GM19351 (cell line): ENCODE data around the gene SPRYD7.
"Not testable (repeated sequence)": the region's sequence is repeated elsewhere in the genome, so short reads cannot be mapped to it uniquely, and the experiment has no call there.

Source experiments
- ATAC-seq: cut with Tn5 transposase; IDR thresholded peaks from one replicate; pipeline ENCODE4 v1.9.1; 2021; ENCODE audit warnings: mild to moderate bottlenecking, moderate library complexity; ENCODE audit not compliant: unreplicated experiment

SPRYD7 gene

GRCh38 chr13:49933511-49933910 lies 2.6 kb downstream of the SPRYD7 start:
- ATAC-seq: no peak

DNA sequence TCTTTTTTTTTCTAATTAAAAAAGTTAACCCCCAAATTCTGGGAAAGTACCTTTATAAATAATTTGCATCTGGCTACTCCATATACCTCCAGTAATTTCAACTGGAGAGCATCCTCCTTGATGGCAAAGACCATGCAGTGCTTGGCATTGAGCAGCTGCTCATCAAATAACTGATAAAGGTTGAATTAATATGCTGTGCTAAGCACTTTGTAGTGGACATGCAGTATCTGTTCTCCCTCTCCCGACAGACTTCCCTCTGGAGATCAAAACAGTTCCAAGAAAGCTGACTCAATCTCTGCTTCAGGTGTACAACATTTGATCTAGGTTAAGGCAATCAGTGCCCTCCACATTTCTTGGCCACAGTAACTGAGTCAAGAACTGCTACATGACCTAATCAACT lies 3.3 kb downstream of the SPRYD7 start:
- ATAC-seq: no peak

- ATAC-seq: no peak
Observed at GRCh38 chr13:49932066-49932465, 4.1 kb downstream of the SPRYD7 start.

DNA sequence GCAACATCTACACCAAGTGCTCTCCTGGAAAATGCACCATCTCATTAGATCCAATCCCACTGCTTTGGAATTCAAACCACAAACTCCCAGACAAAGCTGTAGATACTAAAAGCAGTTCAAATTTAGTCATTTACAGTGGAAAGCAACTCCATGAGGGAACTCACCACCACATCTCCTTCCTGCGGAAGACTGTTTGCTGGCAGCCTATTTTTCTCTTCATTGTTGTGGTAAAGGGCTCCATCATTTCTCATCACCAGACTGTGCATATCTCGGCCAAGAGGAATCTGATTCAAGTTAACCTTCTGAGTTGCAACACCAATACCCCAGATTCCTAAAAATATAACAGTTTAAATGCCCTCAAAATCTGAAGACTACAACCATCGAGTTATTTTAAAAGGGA lies 8.4 kb downstream of the SPRYD7 start:
- ATAC-seq: no peak

DNA sequence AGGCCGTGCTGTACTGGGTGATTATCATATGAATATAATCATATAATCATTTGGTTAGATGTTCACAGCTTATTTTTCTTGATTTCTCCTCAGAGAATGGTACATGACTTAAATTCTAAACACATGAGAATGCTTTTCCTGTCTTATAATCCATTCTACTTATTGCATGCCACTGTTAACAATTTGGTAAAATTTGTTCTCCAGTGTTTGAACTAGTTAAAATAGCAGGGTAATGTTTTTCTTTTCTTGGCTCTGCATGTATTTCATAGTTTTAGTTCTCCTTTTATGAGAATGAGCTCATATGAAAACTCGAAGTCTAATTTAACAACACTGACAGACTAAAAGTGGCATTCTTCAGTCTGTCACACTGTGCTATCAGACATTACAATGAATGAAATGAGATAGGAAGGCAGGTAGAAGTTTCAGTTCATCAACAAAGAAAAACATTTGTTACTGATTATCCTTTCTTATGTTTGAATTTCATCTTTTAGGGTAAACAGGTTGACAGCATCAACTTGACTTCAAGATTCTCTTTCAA lies 10.2 kb downstream of the SPRYD7 start:
- no peak for ATAC-seq

GRCh38 chr13:49922301-49922700 lies 13.8 kb downstream of the SPRYD7 start:
- ATAC-seq: no peak

DNA sequence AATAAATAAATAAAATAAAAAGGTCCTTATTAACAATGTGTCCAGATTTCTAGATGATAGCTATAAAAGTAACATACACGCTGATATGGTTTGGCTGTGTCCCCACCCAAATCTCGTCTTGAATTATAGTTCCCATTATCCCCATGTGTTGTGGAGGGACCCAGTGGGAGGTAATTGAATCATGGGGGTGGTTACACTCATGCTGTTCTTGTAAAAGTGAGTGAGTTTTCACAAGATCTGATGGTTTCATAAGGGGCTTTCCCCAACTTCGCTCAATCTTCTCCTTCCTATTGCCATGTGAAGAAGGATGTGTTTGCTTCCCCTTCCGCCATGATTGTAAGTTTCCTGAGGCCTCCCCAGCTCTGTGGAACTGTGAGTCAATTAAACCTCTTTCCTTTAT lies 15.2 kb downstream of the SPRYD7 start:
- ATAC-seq: not testable (repeated sequence)

DNA sequence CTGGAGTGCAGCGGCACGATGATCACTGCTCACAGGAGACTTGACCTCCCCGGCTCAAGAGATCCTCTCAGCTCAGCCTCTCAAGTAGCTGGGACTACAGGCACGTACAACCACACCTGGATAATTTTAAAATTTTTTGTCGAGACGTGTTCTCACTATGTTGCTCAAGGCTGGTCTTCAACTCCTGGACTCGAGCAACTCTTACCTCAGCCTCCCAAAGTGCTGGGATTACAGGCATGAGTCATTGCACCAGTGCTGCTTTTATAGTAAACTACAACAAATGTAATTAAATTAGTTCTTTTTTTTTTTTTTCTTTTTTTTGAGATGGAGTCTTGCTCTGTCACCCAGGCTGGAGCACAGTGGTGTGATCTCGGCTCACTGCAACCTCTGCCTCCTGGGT lies 18.0 kb downstream of the SPRYD7 start:
- not testable (repeated sequence) for ATAC-seq

GRCh38 chr13:49914947-49915346 lies 21.2 kb downstream of the SPRYD7 start:
- ATAC-seq: no peak

DNA sequence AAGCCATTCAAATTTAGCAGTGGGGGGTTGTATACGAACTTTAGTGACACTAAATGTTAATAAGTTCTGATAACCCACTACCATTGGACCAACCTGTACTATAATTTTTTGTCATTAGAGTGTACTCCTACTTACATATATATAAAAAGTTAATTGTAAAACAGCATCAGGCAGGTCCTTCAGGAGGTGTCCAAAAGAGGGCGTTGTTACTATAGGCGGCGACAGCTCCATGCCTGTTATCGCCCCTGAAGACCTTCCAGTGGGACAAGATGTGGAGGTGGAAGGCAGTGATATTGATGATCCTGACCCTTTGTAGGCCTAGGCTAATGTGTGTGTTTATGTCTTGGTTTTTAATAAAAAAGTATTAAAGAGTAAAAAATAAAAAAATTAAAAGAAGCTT lies 27.5 kb downstream of the SPRYD7 start:
- ATAC-seq: no peak

- ATAC-seq: no peak
Observed at GRCh38 chr13:49904729-49905456, 31.2 kb downstream of the SPRYD7 start.

GRCh38 chr13:49898792-49899191 lies 37.3 kb downstream of the SPRYD7 start:
- no peak for ATAC-seq

- no peak for ATAC-seq
Observed at GRCh38 chr13:49897713-49898112, 38.4 kb downstream of the SPRYD7 start.

DNA sequence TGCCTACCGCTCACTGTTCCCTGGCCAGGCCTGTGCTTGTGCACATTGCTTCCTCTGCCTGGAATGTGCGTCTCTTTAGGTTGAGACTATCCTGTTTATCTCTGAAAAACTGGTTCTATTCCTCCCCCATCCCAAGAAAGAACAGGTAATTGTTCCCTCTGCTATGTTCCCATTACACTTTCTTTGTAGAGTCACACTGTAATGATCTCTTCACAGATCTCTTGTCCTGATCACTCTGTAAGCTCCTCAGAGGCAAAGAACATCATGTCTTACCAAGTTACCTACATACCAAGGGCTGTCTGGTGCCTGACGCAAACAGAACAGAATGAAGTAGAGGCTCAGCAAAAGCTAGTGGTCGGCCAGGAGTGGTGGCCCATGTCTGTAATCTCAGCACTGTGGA lies 40.3 kb downstream of the SPRYD7 start:
- no peak for ATAC-seq

DNA sequence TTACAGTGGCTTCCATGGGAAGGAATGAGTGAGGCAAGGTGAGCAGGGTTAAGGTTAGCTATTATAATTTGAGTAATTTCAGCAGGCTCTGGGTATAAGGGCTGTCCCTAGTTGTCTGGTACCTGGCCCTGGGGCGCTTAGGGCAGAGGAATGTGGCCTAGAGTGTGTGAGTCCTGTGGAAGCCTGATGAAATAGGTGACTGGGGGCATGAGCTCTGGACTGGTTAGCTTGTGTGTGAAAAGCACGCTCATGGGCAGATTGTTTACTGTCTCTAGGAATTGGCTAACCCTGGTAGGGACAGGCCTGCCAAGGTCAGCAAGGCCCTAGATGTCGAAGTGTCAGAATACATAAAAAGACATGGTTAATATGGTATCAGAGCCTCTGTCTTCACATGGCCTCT lies 42.5 kb downstream of the SPRYD7 start:
- no peak for ATAC-seq

GRCh38 chr13:49890376-49890775 lies 45.8 kb downstream of the SPRYD7 start:
- no peak for ATAC-seq

GRCh38 chr13:49878682-49879081 lies 57.5 kb downstream of the SPRYD7 start:
- no peak for ATAC-seq

DNA sequence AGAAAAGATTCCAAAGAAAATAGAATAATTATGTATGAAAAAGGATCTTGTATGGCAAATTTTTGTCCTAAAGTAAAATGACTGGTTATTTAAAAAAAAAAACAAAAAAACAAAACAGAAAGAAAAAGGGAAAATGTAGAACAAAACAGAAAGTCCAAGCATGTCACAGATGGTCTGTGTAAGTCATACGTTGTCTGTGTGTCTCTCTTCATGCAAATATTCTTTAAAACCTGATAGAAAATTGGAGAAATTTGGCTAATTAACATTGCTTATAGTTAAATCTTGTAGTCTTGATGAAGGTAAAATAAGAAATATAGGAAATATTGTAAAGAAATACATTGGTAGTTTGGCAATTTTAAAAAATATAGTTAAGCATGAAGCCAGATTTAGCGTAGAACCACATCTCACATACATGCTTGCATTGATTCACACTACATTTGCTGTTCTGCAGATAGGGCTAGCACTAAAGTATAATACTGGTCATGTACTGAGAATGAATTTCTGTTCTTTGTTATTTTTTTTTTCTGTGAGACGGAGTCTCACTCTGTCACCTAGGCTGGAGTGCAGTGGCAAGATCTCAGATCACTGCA lies 58.4 kb downstream of the SPRYD7 start:
- no peak for ATAC-seq

GRCh38 chr13:49874430-49874829 lies 61.7 kb downstream of the SPRYD7 start:
- ATAC-seq: no peak

- no peak for ATAC-seq
Observed at GRCh38 chr13:49869519-49869918, 66.6 kb downstream of the SPRYD7 start.

- ATAC-seq: no peak
Observed at GRCh38 chr13:49867834-49868233, 68.3 kb downstream of the SPRYD7 start.

DNA sequence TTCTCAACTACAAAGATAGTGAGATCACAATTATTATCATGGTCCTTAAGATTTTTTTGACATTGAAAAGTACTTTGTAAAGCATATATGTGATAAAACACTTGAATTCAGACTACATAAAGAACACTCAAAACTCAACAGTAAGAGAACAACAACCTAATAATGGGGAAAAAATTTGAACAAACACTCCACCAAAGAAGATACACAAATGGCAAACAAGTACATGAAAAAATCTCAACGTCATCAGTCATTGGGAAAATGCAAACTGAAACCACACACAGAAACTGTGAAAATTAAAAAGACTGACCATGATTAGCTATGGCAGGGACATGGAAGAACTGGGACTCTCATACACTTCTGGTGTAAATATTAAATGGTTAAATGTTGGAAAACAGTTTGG lies 70.9 kb downstream of the SPRYD7 start:
- no peak for ATAC-seq

DNA sequence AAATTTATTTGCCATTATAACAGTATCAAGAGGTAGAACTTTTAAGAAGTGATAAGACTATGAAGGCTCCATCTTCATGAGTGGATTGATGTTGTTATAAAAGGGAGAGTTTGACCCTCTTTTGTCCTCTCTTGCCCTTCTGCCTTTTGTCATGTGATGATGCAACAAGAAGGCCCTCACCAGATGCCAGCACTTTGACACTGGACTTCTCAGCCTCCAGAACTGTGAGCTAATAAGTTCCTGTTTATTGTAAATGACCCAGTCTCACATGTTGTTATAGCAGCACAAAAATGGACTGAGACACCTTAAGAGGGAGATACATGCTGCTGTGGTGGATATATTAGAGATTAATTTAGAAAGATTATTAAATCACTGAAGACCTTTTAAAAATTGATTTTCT lies 71.6 kb downstream of the SPRYD7 start:
- no peak for ATAC-seq
